HG03469 (cell line): ENCODE measurements around the gene NCAPD3.
"Not testable (repeated sequence)": the region's sequence is repeated elsewhere in the genome, so short reads cannot be mapped to it uniquely, and the experiment has no call there.

Source experiments
- ATAC-seq: cut with Tn5 transposase; IDR thresholded peaks from one replicate; pipeline ENCODE4 v1.9.1; 2021; ENCODE audit warnings: mild to moderate bottlenecking, moderate library complexity, moderate number of reproducible peaks; ENCODE audit not compliant: unreplicated experiment

NCAPD3 gene

GRCh38 chr11:134134167-134134566 lies 89.6 kb downstream of the NCAPD3 start:
- no peak for ATAC-seq

- ATAC-seq, result no peak
Observed at GRCh38 chr11:134132808-134133207, 91.0 kb downstream of the NCAPD3 start.

DNA sequence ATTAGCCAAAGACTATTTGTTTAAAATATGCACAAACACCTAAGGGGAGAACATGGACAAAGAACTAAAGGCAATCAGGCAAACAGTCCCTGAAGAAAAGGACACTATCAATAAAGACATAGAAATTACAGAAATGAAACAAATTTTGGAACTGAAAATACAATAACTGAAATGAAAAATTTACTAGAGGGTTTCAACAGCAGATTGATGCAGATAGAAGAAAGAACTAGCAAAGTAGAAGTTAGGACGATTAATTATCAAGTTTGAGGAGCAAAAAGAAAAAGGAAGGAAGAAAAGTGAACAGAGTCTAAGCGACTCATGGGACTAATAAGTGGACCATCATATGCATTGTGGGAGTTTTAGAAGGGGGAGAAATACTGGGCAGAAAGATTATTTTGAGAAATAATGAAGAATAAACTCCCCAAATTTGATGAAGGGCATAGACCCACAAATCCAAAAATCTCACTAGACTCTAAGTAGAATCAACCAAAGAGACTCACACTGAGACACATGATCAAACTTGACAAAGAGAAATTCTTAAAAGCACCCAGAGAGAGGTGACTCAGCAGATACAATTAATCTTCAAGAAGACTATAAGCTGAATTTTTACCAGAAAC lies 92.0 kb downstream of the NCAPD3 start:
- no peak for ATAC-seq

GRCh38 chr11:134126217-134126822 lies 97.4 kb downstream of the NCAPD3 start:
- ATAC-seq, result no peak

DNA sequence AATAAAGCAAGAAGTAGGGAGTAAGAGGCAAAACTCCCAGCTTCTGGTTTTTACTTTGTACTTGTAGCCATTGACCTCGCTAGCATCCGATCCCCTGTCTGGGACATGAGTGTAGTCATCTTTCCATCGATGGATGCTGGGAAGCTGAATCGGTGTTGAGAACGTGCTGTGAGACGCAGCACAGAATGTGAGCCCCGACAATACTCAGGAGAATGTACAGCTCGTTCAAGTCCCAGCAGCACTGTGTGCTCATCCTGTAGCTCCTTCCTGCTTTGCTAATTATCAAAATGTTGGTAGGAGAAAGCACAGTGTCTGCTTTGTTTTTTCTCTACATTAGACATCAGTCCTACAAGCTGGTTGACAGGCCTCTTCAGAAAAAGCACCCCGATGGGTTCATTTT lies 98.3 kb downstream of the NCAPD3 start:
- no peak for ATAC-seq

DNA sequence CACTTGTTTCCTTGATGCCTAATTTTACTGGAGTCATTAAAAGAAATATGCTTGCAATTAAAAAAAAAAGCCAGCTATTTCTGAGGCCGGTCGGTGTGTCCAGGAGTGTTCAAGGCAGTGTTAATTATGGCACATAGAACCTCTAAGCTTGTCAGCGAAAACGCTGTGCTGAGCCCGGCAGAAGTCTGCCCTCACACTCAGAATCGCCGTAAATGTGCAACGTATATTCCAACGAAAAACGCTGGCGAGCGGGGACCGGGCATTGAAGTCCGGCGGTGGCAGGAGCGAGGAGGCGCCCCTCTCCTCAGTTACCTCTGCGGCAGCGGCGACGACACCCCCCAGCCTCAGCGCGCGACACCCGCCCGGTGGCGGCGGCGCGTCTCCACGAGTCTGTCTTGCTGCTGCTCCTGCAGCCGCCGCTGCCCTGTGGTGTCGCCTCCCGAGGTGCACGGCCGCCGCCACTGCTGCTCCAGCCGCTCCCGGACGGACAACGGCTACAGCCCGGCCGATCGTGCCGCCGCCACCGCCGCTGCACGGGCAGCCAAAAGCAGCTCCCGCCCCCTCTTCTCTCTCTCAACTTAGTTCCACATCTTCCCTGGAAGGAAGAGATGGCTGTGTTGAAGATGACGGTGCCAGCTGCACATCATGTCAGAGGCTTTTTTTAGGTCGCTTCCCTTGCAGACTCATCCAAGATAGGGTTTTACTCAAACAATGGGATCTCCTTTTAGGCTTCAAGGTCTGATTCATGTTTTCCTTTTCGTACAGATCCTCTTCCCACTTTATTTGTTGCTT lies 98.9 kb downstream of the NCAPD3 start:
- ATAC-seq, result no peak

- ATAC-seq, result no peak
Observed at GRCh38 chr11:134120921-134121526, 102.7 kb downstream of the NCAPD3 start.

- ATAC-seq, result no peak
Observed at GRCh38 chr11:134120143-134120850, 103.5 kb downstream of the NCAPD3 start.

DNA sequence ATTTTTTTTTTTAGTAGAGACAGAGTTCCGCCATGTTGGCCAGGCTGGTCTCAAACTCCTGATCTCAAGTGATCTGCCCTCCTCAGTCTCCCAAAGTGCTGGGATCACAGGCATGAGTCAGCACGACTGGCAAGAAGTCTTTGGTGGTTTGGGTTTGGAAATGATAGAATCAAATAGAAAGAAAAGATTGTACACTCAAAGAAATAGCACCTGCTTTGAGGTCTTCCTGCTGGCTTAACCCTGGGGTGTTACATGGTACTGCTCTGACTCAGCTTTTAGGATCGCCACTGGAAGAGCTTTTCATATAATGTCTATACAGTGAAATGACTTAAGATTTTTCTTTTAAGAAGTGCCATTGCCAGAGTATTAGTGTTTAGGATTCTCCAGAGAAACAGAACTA lies 104.7 kb downstream of the NCAPD3 start:
- no peak for ATAC-seq

- no peak for ATAC-seq
Observed at GRCh38 chr11:134118006-134118405, 105.8 kb downstream of the NCAPD3 start.

GRCh38 chr11:134116210-134116609 lies 107.6 kb downstream of the NCAPD3 start:
- no peak for ATAC-seq

DNA sequence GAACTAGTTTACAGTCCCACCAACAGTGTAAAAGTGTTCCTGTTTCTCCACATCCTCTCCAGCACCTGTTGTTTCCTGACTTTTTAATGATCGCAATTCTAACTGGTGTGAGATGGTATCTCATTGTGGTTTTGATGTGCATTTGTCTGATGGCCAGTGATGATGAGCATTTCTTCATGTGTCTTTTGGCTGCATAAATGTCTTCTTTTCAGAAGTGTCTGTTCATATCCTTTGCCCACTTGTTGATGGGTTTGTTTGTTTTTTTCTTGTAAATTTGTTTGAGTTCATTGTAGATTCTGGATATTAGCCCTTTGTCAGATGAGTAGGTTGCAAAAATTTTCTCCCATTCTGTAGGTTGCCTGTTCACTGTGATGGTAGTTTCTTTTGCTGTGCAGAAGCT lies 110.0 kb downstream of the NCAPD3 start:
- ATAC-seq, result not testable (repeated sequence)

DNA sequence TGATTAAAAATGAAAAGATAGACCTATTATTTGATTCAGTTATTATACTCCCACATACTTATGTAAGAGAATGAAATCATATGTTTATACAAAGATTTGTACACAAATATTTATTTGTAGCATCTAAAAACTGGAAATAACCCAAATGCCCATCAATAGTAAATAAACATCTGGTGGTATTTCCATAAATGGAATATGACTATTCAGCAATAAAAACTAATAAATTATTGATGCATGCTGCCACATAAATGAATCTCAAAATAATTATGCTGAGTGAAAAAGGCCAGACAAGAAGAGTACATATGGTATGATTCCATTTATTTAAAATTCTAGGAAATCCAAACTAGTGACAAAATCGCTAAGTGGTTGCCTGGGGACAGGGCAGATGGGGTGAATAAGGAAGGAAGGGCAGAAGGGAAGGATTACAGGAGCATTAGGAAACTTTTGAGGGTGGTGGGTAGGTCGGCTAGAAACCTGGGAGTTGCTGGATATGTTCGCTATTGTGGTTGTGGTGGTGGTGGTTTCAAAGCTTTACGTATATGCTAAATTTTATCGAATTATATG lies 113.4 kb downstream of the NCAPD3 start:
- no peak for ATAC-seq
